ENCODE results near the gene ANKRD31.

ANKRD31 gene

GRCh38 chr5:75265731-75266130 lies 29.1 kb upstream of the ANKRD31 start:
- no peak for TF ChIP-seq FOXP2 (optimal IDR thresholded peaks at IDR 0.05; ENCODE audit: borderline replicate concordance, extremely low read depth, extremely low read length, insufficient read depth)
- TF ChIP-seq POLR2AphosphoS5 (IDR thresholded peaks at IDR 0.05; ENCODE audit: low read depth, low read length), result no peak
- TF ChIP-seq TAF1 (IDR thresholded peaks at IDR 0.05; ENCODE audit: borderline replicate concordance, insufficient read depth, low read length), result no peak
- TF ChIP-seq, protein P1, sequence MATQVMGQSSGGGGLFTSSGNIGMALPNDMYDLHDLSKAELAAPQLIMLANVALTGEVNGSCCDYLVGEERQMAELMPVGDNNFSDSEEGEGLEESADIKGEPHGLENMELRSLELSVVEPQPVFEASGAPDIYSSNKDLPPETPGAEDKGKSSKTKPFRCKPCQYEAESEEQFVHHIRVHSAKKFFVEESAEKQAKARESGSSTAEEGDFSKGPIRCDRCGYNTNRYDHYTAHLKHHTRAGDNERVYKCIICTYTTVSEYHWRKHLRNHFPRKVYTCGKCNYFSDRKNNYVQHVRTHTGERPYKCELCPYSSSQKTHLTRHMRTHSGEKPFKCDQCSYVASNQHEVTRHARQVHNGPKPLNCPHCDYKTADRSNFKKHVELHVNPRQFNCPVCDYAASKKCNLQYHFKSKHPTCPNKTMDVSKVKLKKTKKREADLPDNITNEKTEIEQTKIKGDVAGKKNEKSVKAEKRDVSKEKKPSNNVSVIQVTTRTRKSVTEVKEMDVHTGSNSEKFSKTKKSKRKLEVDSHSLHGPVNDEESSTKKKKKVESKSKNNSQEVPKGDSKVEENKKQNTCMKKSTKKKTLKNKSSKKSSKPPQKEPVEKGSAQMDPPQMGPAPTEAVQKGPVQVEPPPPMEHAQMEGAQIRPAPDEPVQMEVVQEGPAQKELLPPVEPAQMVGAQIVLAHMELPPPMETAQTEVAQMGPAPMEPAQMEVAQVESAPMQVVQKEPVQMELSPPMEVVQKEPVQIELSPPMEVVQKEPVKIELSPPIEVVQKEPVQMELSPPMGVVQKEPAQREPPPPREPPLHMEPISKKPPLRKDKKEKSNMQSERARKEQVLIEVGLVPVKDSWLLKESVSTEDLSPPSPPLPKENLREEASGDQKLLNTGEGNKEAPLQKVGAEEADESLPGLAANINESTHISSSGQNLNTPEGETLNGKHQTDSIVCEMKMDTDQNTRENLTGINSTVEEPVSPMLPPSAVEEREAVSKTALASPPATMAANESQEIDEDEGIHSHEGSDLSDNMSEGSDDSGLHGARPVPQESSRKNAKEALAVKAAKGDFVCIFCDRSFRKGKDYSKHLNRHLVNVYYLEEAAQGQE (IDR thresholded peaks at IDR 0.05; ENCODE audit: insufficient read depth in 1 of 2, low read depth in 2 of 2, low read length in 2 of 2), result no peak
- no peak for TF ChIP-seq SIN3A (IDR thresholded peaks at IDR 0.05; ENCODE audit: borderline replicate concordance, insufficient read depth, low read length)

DNA sequence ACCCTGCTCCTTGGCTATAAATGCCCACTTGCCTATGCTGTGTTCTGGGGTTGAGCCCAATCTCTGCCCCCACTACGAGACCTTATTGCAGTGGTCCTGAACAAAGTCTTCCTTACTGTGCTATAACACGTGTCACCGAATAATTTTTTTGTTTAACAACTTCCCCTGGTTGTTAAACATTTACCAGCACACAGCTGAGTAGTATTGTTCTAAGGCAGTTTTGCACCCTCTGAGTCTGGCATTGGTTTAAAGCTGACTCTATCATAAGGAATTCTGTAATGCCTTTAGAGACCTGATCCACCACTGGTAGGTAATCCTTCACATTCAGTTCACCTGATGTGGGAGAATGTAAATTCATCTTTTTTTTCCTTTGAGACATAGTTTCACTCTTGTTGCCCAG lies 25.6 kb upstream of the ANKRD31 start:
- TF ChIP-seq FOXP2 (optimal IDR thresholded peaks at IDR 0.05; ENCODE audit: borderline replicate concordance, extremely low read depth, extremely low read length, insufficient read depth), result no peak
- no peak for TF ChIP-seq POLR2AphosphoS5 (IDR thresholded peaks at IDR 0.05; ENCODE audit: low read depth, low read length)
- TF ChIP-seq, protein P1 (IDR thresholded peaks at IDR 0.05; ENCODE audit: insufficient read depth in 1 of 2, low read depth in 2 of 2, low read length in 2 of 2), result no peak
- no peak for TF ChIP-seq TAF1 (IDR thresholded peaks at IDR 0.05; ENCODE audit: borderline replicate concordance, insufficient read depth, low read length)
- no peak for TF ChIP-seq SIN3A (IDR thresholded peaks at IDR 0.05; ENCODE audit: borderline replicate concordance, insufficient read depth, low read length)

GRCh38 chr5:75260708-75261107 lies 24.0 kb upstream of the ANKRD31 start:
- no peak for TF ChIP-seq FOXP2 (optimal IDR thresholded peaks at IDR 0.05; ENCODE audit: borderline replicate concordance, extremely low read depth, extremely low read length, insufficient read depth)
- TF ChIP-seq, protein P1 (IDR thresholded peaks at IDR 0.05; ENCODE audit: insufficient read depth in 1 of 2, low read depth in 2 of 2, low read length in 2 of 2), result no peak

DNA sequence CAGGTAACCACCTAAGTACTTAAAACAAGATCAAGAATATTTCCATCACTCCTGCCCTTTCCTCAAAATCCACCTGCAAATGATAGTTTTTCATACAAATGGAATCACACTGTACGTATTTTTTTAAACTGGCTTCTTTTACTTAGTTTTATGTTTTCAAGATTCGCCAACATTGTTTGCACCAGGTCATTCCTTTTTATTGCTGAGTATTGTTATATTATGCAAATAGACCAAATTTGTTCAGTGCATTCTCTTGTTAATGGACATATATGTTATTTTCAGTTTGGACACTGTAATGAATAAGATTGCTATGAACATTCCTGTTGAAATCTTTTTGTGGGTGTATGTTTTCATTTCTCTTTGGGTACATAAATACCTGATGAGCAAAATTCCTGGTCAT lies 8.3 kb upstream of the ANKRD31 start:
- TF ChIP-seq FOXP2 (optimal IDR thresholded peaks at IDR 0.05; ENCODE audit: borderline replicate concordance, extremely low read depth, extremely low read length, insufficient read depth) (no peak), POLR2AphosphoS5 (IDR thresholded peaks at IDR 0.05; ENCODE audit: low read depth, low read length) (no peak), TAF1 (IDR thresholded peaks at IDR 0.05; ENCODE audit: borderline replicate concordance, insufficient read depth, low read length) (no peak), SIN3A (IDR thresholded peaks at IDR 0.05; ENCODE audit: borderline replicate concordance, insufficient read depth, low read length) (no peak)
- TF ChIP-seq, protein P1 (IDR thresholded peaks at IDR 0.05; ENCODE audit: insufficient read depth in 1 of 2, low read depth in 2 of 2, low read length in 2 of 2), result no peak

GRCh38 chr5:75243510-75243909 lies 6.8 kb upstream of the ANKRD31 start:
- TF ChIP-seq POLR2AphosphoS5 (IDR thresholded peaks at IDR 0.05; ENCODE audit: low read depth, low read length) (no peak), FOXP2 (optimal IDR thresholded peaks at IDR 0.05; ENCODE audit: borderline replicate concordance, extremely low read depth, extremely low read length, insufficient read depth) (no peak), SIN3A (IDR thresholded peaks at IDR 0.05; ENCODE audit: borderline replicate concordance, insufficient read depth, low read length) (no peak), TAF1 (IDR thresholded peaks at IDR 0.05; ENCODE audit: borderline replicate concordance, insufficient read depth, low read length) (no peak)
- TF ChIP-seq, protein P1 (IDR thresholded peaks at IDR 0.05; ENCODE audit: insufficient read depth in 1 of 2, low read depth in 2 of 2, low read length in 2 of 2), result no peak
